Fibroblast of skin of left quadriceps (primary cell): ENCODE data around the gene SUPT4H1.
"Not testable (repeated sequence)": the region's sequence is repeated elsewhere in the genome, so short reads cannot be mapped to it uniquely, and the experiment has no call there.

Experiments used
- DNase-seq, 2 experiments: peaks; one replicate each; pipeline ENCODE4 v3.0.0-alpha.2; 2013; ENCODE audit warnings: low read depth in 2 of 2

The SUPT4H1 gene

DNA sequence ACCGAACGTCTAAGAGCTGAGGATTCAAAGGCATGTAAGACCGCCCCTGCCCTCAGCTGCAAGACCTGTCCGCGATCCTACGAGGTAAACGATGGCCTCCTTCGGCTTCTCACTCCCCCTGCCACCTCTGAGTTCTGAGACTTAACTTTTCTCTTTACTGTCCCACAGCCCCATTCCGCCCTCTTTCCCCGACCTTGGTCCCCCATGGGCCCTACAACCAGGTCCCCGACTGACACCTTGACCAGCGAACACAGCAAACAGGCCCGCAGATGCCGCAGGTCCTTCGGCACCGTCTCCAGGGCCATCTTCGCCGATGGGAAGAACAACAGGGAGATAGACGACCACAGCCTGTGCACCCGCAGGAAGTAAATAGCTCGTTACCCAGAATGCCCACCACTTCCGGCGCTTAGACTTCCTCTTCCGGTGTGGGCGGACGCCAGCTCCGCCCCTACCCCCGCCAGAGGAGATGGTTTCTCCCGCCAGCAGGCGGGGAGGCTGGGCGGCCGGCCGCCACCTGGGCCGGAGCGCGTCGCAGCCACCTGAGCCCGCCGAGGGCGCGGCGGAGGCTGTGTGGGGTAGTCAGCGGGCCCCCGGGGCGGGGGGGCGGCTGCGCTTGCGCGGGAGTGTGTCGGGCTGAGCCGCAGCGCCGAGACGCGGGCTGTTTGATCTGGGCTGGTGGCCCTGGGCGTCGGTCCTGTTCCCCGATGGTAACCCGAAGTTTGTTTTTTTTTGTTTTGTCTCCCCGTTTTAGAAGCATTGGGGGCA is at the start of gene SUPT4H1:
TSS of gene SUPT4H1 (minus strand) at position 371 of the 765 bp plus-strand sequence. CDS start at position 305, 66 bp downstream.
- peak; percentile 83 for DNase-seq

GRCh38 chr17:58401287-58401686 is 49.3 kb upstream of the SUPT4H1 start:
- DNase-seq: no peak

DNA sequence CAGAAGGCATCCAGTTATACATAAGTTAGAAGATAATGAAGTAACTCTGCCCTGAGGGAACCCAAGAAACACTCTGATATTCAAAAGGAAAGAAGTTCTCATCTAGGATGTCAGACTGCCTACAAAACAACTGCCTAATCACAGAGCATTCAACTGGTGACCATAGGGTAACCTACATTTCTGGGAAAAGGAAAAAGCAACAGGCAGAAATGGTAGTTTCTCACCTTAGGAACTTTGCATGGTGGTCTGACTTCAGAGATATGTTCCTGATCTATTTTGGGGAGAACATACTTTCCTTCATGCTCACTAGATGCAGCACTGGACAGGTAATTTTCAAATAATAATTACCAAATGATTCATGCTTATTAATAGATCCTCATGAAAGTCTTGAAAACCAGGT is 48.8 kb upstream of the SUPT4H1 start:
- no peak for DNase-seq

GRCh38 chr17:58399974-58400373 is 48.0 kb upstream of the SUPT4H1 start:
- DNase-seq: no peak

- no peak for DNase-seq
These were observed 46.7 kb upstream of the SUPT4H1 start for GRCh38 chr17:58398574-58399266.

DNA sequence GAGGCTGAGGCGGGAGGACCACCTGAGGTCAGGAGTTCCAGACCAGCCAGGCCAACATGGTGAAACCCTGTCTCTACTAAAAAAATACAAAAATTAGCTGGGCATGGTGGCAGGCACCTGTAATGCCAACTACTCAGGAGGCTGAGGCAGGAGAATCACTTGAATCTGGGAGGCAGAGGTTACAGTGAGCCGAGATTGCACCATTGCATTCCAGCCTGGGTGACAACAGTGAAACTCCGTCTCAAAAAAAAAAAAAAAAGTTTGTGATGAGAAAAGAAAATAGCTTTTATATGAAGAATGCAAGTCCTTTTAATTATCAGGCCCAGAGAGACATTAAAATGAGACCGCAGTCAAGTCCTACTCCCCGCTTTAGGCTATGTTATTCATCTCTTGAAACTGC is 45.4 kb upstream of the SUPT4H1 start:
- DNase-seq: not testable (repeated sequence)

DNA sequence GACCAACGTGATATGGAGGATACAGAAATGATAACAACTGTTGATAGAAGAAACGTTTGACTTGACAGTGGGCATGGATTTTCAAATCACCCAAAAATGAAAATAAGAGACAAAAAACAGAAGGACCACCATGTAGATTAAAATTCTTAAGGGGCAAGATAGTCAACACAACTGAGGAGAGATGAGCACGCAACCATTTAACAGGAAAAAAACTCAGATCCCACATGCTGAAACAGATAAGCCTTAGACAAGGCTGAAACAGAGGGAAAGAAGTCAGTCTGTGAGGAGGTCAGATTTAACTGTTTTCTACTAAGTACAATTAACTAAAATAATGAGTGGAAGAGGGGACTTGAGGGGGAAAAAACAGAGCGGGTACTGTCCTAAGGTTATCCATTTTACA is 44.2 kb upstream of the SUPT4H1 start:
- DNase-seq: no peak

DNA sequence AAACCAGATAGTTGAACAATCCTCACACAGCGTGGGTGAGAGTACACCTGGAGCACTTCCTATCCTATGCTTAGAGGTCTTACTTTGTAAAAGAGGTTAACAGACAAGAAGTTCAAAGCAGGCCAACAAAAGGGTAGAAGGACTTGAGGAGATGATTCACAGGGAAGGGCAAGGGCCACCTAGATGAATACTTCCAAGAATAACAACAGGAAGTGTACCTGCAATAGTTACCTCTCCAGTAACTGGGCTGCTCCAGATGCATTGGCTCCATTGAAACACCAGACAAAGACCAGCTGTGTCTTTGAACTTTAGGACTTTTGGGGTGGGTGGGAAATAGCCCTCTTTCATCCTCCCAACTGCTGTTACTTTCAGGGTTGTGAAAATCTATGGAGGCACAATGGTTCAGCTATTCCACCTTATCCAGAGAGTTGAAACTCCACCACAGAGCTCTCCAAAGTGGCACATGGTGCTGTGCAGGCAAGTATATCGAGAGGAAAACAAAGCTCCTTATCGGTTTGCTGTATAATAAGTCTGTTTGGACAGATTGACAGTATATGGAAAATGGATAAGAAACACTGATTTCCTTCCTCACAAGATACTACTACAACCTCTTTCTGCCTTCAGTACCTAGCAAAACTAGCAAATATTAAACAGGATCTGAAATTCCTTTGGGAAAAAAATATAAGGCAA is 42.7 kb upstream of the SUPT4H1 start:
- no peak for DNase-seq

DNA sequence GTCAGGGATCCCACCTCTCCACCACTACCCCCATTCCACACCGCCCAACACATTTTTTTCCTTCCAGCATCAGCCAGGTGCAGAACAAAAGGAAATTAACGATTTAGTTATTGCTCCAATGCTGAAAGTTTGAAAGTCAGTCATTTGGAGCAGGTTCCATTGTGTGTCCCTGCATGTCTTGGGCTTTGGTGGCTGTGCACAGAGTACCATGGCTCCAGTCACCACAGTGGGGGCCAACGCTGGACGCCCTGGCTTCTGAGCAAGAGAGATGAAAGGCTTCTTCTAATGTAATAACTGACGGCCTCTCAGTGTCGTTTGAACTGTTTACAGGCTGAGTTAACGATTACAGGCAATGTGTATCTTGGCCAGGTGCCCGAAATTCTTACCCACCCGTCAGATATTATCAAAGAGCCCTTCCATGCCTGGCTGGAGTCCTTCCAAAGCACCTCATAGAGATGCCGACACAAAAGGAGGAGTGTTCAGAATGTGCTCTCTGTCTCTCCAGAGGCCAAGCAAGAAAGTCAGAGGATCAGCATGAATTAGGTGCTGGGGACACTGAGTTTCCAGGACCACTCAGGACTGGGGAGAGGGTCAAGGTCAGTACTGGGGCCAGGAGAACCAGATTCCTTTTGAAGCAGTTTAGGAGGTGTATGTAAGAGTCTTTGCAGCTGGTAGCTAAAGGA is 39.4 kb upstream of the SUPT4H1 start:
- DNase-seq: no peak

GRCh38 chr17:58390884-58391283 is 38.9 kb upstream of the SUPT4H1 start:
- no peak for DNase-seq

DNA sequence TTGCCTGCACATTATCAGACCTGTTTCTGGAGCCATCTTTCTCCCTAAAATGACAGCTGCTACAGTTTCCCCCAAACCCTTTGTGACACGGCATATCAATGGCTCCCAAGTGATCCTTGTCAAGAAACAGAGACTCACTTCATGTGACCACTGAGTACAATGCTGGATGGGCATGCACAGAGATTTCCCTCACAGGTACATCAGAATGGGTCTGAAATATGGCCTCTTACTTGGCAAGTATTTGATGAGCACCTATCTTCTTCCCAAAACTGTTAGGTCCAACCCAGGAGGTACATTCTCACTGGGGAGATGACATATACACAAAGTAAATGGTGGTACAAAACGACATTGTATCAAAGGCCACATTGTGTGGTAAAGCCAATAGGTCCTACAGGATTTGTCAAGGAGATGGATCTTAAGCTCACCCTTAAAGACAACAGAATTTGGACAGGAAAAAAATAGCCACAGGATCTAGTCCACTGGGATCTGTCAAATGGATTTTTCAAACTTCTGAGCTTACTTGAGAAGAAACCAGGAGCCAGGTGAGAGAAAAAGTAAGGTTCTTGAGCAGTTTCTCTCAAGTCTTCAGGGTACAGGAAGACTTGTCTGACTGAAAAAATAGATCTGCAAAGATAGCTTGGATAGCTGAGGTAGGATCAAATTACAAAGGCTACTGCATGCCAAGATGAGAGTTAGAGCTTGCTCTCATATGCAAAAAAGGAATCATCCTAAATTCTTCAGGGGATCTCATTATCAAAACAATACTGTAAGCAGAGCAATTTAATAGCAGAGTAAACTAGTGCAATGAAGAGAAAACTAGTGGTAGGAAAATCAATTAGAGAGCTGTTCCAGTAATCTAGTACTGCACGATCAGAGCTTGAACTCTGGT is 36.5 kb upstream of the SUPT4H1 start:
- no peak for DNase-seq

- DNase-seq: no peak
These were observed 35.8 kb upstream of the SUPT4H1 start for GRCh38 chr17:58387834-58388233.

- no peak for DNase-seq
These were observed 34.7 kb upstream of the SUPT4H1 start for GRCh38 chr17:58386708-58387107.

GRCh38 chr17:58385359-58385899 is 33.4 kb upstream of the SUPT4H1 start:
- no peak for DNase-seq

DNA sequence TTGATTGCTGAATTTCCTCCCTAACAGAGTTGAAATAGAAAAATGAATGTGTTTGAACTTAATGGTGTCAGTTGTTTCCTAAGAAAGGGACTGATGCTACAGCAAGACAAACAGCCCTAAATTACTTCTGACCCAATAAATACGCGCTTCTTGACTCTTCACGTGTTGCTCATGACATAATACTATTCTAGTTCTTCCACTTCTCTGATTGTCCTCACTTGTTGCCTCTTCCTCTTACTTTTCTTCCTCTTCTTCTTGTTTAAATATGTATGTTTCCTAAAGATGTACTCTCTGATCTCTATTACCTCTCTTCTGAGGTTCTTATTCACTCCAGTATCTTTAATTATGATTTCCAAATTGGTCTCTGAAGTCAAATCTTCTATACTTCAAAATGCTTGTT is 32.9 kb upstream of the SUPT4H1 start:
- DNase-seq: no peak

GRCh38 chr17:58383892-58384462 is 32.0 kb upstream of the SUPT4H1 start:
- no peak for DNase-seq

GRCh38 chr17:58382872-58383242 is 30.9 kb upstream of the SUPT4H1 start:
- no peak for DNase-seq

GRCh38 chr17:58382108-58382871 is 30.3 kb upstream of the SUPT4H1 start:
- DNase-seq: no peak

DNA sequence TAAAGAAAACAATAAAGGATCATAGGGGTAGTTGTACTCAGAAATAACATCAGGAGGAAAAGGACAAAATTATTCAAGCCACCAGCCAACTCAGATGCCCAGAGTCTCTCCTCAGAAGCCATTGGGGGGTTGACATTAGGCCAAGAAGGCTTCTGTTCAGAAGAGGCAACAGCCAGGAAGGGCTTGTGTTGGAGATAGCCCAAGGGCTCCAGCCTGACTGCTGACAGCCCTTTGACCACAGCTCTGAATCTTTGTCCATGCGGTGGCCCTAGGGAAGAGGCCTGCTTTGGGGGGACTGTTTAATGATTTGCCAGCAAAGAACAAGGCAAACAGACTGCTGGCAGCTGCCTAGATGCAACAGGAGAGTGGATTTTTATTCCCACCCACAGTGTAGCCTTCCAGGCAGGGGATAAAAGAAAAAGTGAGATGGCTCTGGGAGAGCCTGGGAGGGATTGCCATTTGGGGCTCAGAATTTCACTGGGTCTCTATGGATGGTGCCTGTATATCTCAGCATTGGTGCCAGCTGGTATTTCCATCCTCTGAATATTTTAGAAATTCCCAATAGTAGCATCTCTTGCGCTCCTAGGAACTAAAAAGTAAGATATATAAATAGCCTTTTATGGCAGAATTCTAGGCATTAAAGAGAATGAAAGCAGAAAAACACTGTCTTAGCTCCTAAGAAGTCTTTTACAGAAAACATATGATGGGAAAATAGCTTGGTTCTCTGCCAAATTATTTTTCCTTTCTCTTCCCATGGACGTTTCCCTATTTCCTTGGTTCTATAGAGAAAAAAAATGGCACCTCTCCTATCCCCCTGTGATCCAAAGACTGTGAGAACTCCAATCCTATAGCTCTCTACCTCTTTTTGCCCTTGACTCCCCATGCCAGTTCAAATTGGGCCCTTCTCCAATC is 29.4 kb upstream of the SUPT4H1 start:
- DNase-seq: no peak
